Heart left ventricle (tissue), 16 donors: ENCODE data around the gene GRIA3. TPM values are rescaled to one million over a fixed set of nuclear protein-coding genes. Genes with fewer than 3 reads are reported as not detected.
"Not testable (repeated sequence)": the region's sequence is repeated elsewhere in the genome, so short reads cannot be mapped to it uniquely, and the experiment has no call there.

ENCODE experiments used
- ATAC-seq, 4 donors: fragments of 200-7000 bp; cut with Tn5 transposase; one replicate each; pipeline ENCODE4 v1.9.1; 2020 to 2022; ENCODE audit warnings: moderate library complexity in 4 of 4, mild to moderate bottlenecking in 3 of 4, moderate number of reproducible peaks in 1 of 4
- DNase-seq, 5 donors: peaks; one replicate each; pipeline ENCODE4 v3.0.0-alpha.2; 2020
- H3K27ac ChIP-seq, 12 donors: fragments of 200-600 bp; sonication (generic) in 4 of 12; one replicate each; pipeline versions ENCODE4 v1.5.0 to v1.8.0; 2016 to 2022; ENCODE audit warnings: mild to moderate bottlenecking in 2 of 12
- H3K27me3 ChIP-seq, 9 donors: fragments of 200-600 bp; sonication (generic) in 2 of 9; one replicate each; pipeline versions ENCODE4 v1.5.1 to v1.8.0; 2016 to 2022; ENCODE audit warnings: mild to moderate bottlenecking in 3 of 9
- H3K36me3 ChIP-seq, 9 donors: fragments of 200-600 bp; sonication (generic) in 2 of 9; one replicate each; pipeline versions ENCODE4 v1.5.0 to v1.8.0; 2018 to 2022; ENCODE audit warnings: mild to moderate bottlenecking in 2 of 9
- H3K4me1 ChIP-seq, 12 donors: fragments of 200-600 bp; sonication (generic) in 4 of 12; one replicate each; pipeline versions ENCODE4 v1.5.0 to v1.8.0; 2016 to 2022; ENCODE audit warnings: mild to moderate bottlenecking in 3 of 12
- H3K4me3 ChIP-seq, 12 donors: fragments of 200-600 bp; sonication (generic) in 4 of 12; one replicate each; pipeline versions ENCODE4 v1.5.0 to v1.8.0; 2017 to 2022; ENCODE audit warnings: mild to moderate bottlenecking in 9 of 12, moderate library complexity in 4 of 12
- H3K9me3 ChIP-seq, 12 donors: fragments of 200-600 bp; sonication (generic) in 4 of 12; one replicate each; pipeline versions ENCODE4 v1.5.0 to v1.8.0; 2016 to 2022; ENCODE audit warnings: mild to moderate bottlenecking in 1 of 12
- POLR2A ChIP-seq, 2 donors: fragments of 450-650 bp; IDR thresholded peaks; one replicate each; pipeline ENCODE4 v1.6.1; 2017; ENCODE audit warnings: antibody characterized with exemption in 2 of 2, mild to moderate bottlenecking in 2 of 2, moderate library complexity in 2 of 2
- WGBS, 4 donors: extraction: QIAGEN DNeasy Blood & Tissue Kit in 2 of 4; methylation state at CpG; one replicate each; pipeline versions ENCODE4 v1.1.5 to v1.1.7; 2013 to 2018; 5-methylcytosine and 5-hydroxymethylcytosine counted together
- intact Hi-C, 10 donors: fragments of 100-400 bp; cut with DNase I; formaldehyde crosslinking; loops; one replicate each; pipeline versions ENCODE4 v1.11.1 to v1.14.2; 2022
- polyA plus RNA-seq, 2 donors: library from polyadenylated mRNA; stranded (reverse); fragments of 200-250 nt; gene quantifications; one replicate each; pipeline ENCODE4 v1.2.3, GENCODE V29; 2013
- total RNA-seq, 9 donors: library from RNA; depleted of rRNA in 2 of 9; stranded (reverse); fragments of >200 nt in 2 of 9; fragmentation: NEBNext Ultra II Directional in 3 of 9; extraction: Animal tissue kit (Norgen Biotek cat#: 25700) in 3 of 9; gene quantifications; one replicate each; pipeline versions ENCODE4 v1.1.0 to v1.2.4, GENCODE V29; 2016 to 2023
- TF ChIP-seq, protein P1 (sequence below), 12 donors: fragments of 200-600 bp; sonication (generic) in 4 of 12; IDR thresholded peaks; one replicate each; pipeline versions ENCODE4 v1.5.0 to v1.8.0; 2018 to 2022; ENCODE audit warnings: antibody characterized with exemption in 12 of 12, mild to moderate bottlenecking in 5 of 12
- donor health status: ischemic (EF 13 %, LVEDD 7.1; RV severe dilation, severe dysfunction).
- donor health status: healthy with polysubstance abuse.
- donor health status: DM: no; HTN: yes; CAD: no.
- donor health status: DM: no; HTN: no; CAD: no.
- donor health status: ischemic (EF 25% LVEDD 6.9; RV normal size, moderate dysfunction).
- donor health status: ischemic (EF 25% LVEDD 5.7; RV mildly dilated, moderate dysfunction).
- donor health status: healthy.
- donor health status: DM: yes; HTN: yes; CAD: no.
- donor health status: ischemic (EF 35%, LVEDD 5.7; RV mildly dilated, moderate dysfunction).
- donor health status: nonischemic (EF 11% LVEDD 7.7; RV severe dilation, severe dysfunction).
- donor health status: DM: yes; HTN: yes; CAD: no.
- donor health status: PGD.
- donor health status: ischemic (EF 29% LVEDD 5.4; RV normal size, mild dysfunction).
- donor health status: nonischemic (EF 23%, LVEDD 6.1; RV moderate dilation, normal function).

Gene GRIA3
- total and polyA plus RNA-seq, 11 donors = 0.07 to 12.9 (median 1.00) TPM

GRCh38 chrX:123361371-123361770 is 177.3 kb downstream of the GRIA3 start:
- Histone ChIP-seq H3K4me1 (no peaks in the 10 kb centered on the region), H3K36me3 (no peaks in the 10 kb centered on the region), H3K4me3 (no peak overlapping the region), H3K9me3 (no peaks in the 10 kb centered on the region), H3K27ac (no peak overlapping the region), H3K27me3 (peaks cover 0 to 3% (median 0%) of the 10 kb centered on the region in 9 donors)
- DNase-seq (no peak), ATAC-seq (no peak)
- no peak for TF ChIP-seq POLR2A (IDR thresholded peaks at IDR 0.05)
- TF ChIP-seq, protein P1, sequence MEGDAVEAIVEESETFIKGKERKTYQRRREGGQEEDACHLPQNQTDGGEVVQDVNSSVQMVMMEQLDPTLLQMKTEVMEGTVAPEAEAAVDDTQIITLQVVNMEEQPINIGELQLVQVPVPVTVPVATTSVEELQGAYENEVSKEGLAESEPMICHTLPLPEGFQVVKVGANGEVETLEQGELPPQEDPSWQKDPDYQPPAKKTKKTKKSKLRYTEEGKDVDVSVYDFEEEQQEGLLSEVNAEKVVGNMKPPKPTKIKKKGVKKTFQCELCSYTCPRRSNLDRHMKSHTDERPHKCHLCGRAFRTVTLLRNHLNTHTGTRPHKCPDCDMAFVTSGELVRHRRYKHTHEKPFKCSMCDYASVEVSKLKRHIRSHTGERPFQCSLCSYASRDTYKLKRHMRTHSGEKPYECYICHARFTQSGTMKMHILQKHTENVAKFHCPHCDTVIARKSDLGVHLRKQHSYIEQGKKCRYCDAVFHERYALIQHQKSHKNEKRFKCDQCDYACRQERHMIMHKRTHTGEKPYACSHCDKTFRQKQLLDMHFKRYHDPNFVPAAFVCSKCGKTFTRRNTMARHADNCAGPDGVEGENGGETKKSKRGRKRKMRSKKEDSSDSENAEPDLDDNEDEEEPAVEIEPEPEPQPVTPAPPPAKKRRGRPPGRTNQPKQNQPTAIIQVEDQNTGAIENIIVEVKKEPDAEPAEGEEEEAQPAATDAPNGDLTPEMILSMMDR (IDR thresholded peaks at IDR 0.05) = no peak
- intact Hi-C loops = no loop called here
- WGBS, 4 donors = 26 to 76% (median 33%) methylated on average over 1 of the region's 1 CpG

DNA sequence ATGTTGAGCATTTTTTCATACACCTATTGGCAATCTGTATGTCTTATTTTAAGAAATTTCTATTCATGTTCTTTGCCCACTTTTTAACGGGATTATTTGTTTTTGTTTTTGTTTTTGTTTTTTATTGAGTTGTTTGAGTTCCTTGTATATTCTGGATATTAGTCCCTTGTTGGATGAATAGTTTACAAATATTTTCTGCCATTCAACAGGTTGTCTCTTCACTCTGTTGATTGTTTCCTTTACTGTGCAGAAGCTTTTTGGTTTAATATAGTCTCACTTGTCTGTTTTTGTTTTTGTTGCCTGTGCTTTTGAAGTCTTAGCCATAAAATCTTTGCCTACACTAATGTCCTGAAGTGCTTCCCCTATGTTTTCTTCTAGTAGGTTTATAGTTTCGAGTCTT is 202.1 kb downstream of the GRIA3 start:
- H3K4me1 ChIP-seq, H3K36me3 ChIP-seq, H3K27me3 ChIP-seq, H3K27ac ChIP-seq, DNase-seq, ATAC-seq, H3K4me3 ChIP-seq, intact Hi-C loops: not testable (repeated sequence)
- H3K9me3 ChIP-seq = peaks cover 0 to 16% (median 0%) of the 10 kb centered on the region in 12 donors
- WGBS, 4 donors = 56 to 70% (median 65%) methylated on average over 2 of the region's 2 CpGs

GRCh38 chrX:123392921-123393320 is 208.8 kb downstream of the GRIA3 start:
- H3K27me3 ChIP-seq = no peaks in the 10 kb centered on the region
- TF ChIP-seq, protein P1 (IDR thresholded peaks at IDR 0.05) = no peak
- TF ChIP-seq POLR2A (IDR thresholded peaks at IDR 0.05) = no peak
- no peaks in the 10 kb centered on the region for H3K36me3 ChIP-seq
- intact Hi-C loops = no loop called here
- WGBS, 4 donors = 63 to 93% (median 81%) methylated on average over 1 of the region's 1 CpG
- peaks cover 0 to 19% (median 0%) of the 10 kb centered on the region in 12 donors for H3K9me3 ChIP-seq
- ATAC-seq = no peak
- no peak for DNase-seq
- no peak overlapping the region for H3K4me3 ChIP-seq
- H3K4me1 ChIP-seq = no peaks in the 10 kb centered on the region
- H3K27ac ChIP-seq = no peak overlapping the region

GRCh38 chrX:123399709-123400108 is 215.6 kb downstream of the GRIA3 start:
- no peaks in the 10 kb centered on the region for H3K27me3 ChIP-seq
- DNase-seq (no peak), ATAC-seq (no peak)
- H3K4me3 ChIP-seq = no peak overlapping the region
- no peaks in the 10 kb centered on the region for H3K9me3 ChIP-seq
- H3K36me3 ChIP-seq = no peaks in the 10 kb centered on the region
- H3K27ac ChIP-seq = no peak overlapping the region
- H3K4me1 ChIP-seq = no peaks in the 10 kb centered on the region
- TF ChIP-seq POLR2A (IDR thresholded peaks at IDR 0.05) = no peak
- TF ChIP-seq, protein P1 (IDR thresholded peaks at IDR 0.05) = no peak
- 25 to 58% (median 48%) methylated on average over 1 of the region's 1 CpG for WGBS, 4 donors
- intact Hi-C loops = no loop called here

- intact Hi-C loops = no loop called here
- WGBS, 4 donors = 66 to 88% (median 81%) methylated on average over 3 of the region's 3 CpGs
- H3K36me3 ChIP-seq = no peaks in the 10 kb centered on the region
- DNase-seq = no peak
- no peak overlapping the region for H3K27ac ChIP-seq
- ATAC-seq = no peak
- H3K9me3 ChIP-seq = no peaks in the 10 kb centered on the region
- peaks cover 0 to 10% (median 0%) of the 10 kb centered on the region in 12 donors for H3K4me1 ChIP-seq
- H3K4me3 ChIP-seq = no peak overlapping the region
- TF ChIP-seq, protein P1 (IDR thresholded peaks at IDR 0.05) = no peak
- TF ChIP-seq POLR2A (IDR thresholded peaks at IDR 0.05) = no peak
- H3K27me3 ChIP-seq = no peaks in the 10 kb centered on the region
These were observed 221.2 kb downstream of the GRIA3 start for GRCh38 chrX:123405231-123405630.
